HFFc6 (cell line): Measurements from ENCODE around the gene ZNHIT6. TPM values are rescaled to one million over a fixed set of nuclear protein-coding genes. Genes with fewer than 3 reads are reported as not detected.

ENCODE experiments used
- DNase-seq: peaks from one replicate; pipeline ENCODE4 v3.0.0-alpha.2; 2018
- H3K27ac Mint-ChIP-seq: 2 replicates; pipeline ENCODE4 v1.8.0; 2020; ENCODE audit warnings: mild to moderate bottlenecking, mixed read lengths
- H3K27me3 Mint-ChIP-seq: 2 replicates; pipeline ENCODE4 v1.8.0; 2021; ENCODE audit warnings: mild to moderate bottlenecking, moderate library complexity, mixed read lengths; ENCODE audit not compliant: insufficient read depth
- H3K36me3 Mint-ChIP-seq: 2 replicates; pipeline ENCODE4 v1.8.0; 2021; ENCODE audit warnings: low read depth, mixed read lengths
- H3K4me1 Mint-ChIP-seq: 2 replicates; pipeline ENCODE4 v1.8.0; 2020; ENCODE audit warnings: low read depth, mixed read lengths
- H3K4me3 Mint-ChIP-seq: 2 replicates; pipeline ENCODE4 v1.8.0; 2020; ENCODE audit warnings: mild to moderate bottlenecking, moderate library complexity, mixed read lengths
- H3K9me3 Mint-ChIP-seq: 2 replicates; pipeline ENCODE4 v1.8.0; 2020; ENCODE audit warnings: mild to moderate bottlenecking, mixed read lengths
- total RNA-seq, 6 experiments: library from RNA; stranded (reverse); fragmentation: NEBNext Ultra II Directional; extraction: Animal tissue kit (Norgen Biotek cat#: 25700); gene quantifications; 2 replicates in 1 of 6; 3 replicates in 5 of 6; pipeline ENCODE4 v1.2.3, GENCODE V29; 2021
- TF ChIP-seq, protein P1 (sequence below): fragments of 200-600 bp; sonication (generic); IDR thresholded peaks from 2 replicates; pipeline ENCODE4 v1.5.0; 2021; ENCODE audit warnings: antibody characterized with exemption, mild to moderate bottlenecking

Gene ZNHIT6
- total RNA-seq, 6 experiments from 2014 or later: 21.5 to 25.9 (median 23.6) TPM

DNA sequence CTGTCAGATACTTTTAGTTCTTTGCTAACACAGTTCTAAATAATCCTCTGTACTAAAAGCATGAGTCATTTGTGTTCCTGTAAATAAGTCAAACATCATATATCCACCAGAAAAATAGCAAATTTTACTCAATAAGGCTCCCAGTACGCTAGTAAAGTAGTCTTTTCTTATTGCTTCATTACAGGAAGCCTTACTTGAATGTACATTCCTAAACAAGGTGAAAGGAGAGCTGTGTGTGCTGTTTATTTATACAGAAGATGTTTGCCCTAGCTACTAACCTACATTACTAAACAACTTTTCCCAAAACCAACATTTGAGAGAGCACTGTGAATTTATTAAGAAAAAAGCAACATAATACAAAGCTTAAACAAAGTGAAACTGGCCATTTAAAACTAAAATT is 52.0 kb downstream of the ZNHIT6 start:
- H3K9me3 Mint-ChIP-seq: no peaks in the 10 kb centered on the region
- DNase-seq: no peak
- TF ChIP-seq, protein P1, sequence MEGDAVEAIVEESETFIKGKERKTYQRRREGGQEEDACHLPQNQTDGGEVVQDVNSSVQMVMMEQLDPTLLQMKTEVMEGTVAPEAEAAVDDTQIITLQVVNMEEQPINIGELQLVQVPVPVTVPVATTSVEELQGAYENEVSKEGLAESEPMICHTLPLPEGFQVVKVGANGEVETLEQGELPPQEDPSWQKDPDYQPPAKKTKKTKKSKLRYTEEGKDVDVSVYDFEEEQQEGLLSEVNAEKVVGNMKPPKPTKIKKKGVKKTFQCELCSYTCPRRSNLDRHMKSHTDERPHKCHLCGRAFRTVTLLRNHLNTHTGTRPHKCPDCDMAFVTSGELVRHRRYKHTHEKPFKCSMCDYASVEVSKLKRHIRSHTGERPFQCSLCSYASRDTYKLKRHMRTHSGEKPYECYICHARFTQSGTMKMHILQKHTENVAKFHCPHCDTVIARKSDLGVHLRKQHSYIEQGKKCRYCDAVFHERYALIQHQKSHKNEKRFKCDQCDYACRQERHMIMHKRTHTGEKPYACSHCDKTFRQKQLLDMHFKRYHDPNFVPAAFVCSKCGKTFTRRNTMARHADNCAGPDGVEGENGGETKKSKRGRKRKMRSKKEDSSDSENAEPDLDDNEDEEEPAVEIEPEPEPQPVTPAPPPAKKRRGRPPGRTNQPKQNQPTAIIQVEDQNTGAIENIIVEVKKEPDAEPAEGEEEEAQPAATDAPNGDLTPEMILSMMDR: no peak
- peak overlapping the region; percentile 42 for H3K27ac Mint-ChIP-seq
- H3K4me1 Mint-ChIP-seq: peaks cover 63% of the 10 kb centered on the region
- no peaks in the 10 kb centered on the region for H3K27me3 Mint-ChIP-seq
- H3K36me3 Mint-ChIP-seq: peaks cover 30% of the 10 kb centered on the region
- H3K4me3 Mint-ChIP-seq: peak overlapping the region; percentile 52

DNA sequence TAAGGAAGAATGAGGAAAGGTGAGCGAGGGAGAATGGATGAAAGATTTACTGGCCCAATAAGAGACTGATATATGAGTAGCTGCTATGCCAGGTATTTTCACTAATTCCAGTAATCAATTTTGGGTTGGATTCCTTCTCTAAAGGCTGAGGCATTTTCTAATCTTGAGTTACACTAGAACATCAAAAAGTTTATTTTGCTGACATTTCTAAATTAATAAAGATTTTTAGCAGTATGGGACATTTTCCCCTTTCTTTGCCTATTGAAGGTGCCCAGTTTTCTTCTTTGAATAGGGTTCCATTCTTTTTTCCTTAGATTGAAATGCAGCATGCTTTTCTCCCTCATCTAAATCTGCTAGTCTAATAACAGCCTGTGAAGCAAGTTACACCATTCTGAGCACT is 52.9 kb downstream of the ZNHIT6 start:
- H3K4me1 Mint-ChIP-seq: peaks cover 57% of the 10 kb centered on the region
- TF ChIP-seq, protein P1: no peak
- DNase-seq: no peak
- no peaks in the 10 kb centered on the region for H3K27me3 Mint-ChIP-seq
- H3K9me3 Mint-ChIP-seq: no peaks in the 10 kb centered on the region
- H3K27ac Mint-ChIP-seq: peak overlapping the region; percentile 66
- H3K4me3 Mint-ChIP-seq: no peak overlapping the region
- H3K36me3 Mint-ChIP-seq: peaks cover 35% of the 10 kb centered on the region

DNA sequence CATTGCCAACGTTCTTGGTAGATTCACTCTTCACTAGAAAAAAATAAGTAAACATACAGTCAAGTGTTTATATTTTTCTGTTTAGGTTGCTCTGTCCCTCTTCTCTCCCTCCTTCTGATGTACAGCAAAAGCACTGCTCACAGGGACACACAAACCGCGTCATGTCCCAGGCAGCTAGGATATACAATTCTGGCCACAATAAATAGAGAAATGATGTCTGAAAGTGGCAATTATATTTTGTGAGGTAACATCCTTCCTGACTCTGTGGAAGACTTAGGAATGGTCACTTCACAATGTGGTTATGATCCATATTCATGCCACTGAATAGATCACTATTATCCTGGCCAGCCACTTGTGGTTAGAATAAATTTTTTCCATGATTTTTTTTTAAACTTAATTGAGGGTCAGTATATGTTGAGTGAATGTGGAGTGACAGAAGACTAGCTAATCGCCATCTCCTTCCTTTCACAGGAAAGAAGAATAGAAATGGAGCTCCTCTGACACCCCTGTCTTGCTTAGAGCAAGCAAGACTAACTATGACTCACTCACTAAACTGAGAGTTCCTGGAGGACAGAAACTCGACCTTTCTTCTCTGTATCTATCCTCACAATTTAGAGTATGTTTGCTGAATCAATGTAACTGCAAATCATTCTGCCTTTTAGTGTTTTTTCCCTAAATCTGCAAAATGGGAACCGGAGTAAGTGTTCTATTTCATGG is 54.0 kb downstream of the ZNHIT6 start:
- peak; percentile 50 for DNase-seq
- Mint-ChIP-seq H3K4me1 (peaks cover 47% of the 10 kb centered on the region), H3K4me3 (no peak overlapping the region), H3K36me3 (peaks cover 44% of the 10 kb centered on the region), H3K27me3 (no peaks in the 10 kb centered on the region), H3K9me3 (peaks cover 1% of the 10 kb centered on the region; the same call in 1 of the 2 replicates), H3K27ac (peak overlapping the region; percentile 66)
- TF ChIP-seq, protein P1: no peak

DNA sequence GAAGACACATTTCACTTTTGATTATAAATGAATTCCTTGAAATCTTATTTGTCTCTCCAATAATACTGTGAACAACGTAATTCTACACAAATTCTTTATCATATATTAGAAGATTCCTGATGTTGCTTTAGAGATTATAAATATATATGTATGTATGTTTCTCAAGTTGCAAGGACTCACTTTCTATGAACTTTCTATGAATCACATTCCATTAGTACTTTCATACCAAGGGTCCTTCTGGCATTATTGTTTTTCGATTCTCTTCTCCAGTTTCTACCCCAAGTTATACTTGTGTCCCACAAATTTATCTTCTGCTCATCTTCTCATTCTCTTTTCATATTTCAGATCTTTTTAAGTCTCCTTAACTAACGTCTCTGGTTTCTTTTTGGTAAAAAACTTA is 55.9 kb downstream of the ZNHIT6 start:
- H3K36me3 Mint-ChIP-seq: peaks cover 63% of the 10 kb centered on the region

DNA sequence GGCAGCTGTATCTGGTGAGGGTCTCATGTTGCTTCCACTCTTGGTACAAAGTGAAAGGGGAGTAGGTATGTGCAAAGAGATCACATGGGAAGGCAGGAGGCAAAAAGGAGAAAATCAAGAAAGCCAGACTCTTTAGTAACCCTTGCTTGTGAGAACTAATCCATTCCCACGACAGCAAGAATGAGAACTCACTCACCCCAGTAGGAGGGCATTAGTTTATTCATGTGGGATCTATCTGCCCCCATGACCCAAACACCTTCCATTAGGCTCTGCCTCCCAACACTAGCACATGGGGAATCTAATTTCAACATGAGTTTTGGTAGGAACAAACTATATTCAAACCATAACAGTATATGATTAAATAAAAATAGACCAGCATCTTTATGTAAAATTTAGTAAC is 57.6 kb downstream of the ZNHIT6 start:
- DNase-seq: no peak
- TF ChIP-seq, protein P1: no peak
- H3K27ac Mint-ChIP-seq: no peak overlapping the region
- H3K36me3 Mint-ChIP-seq: peaks cover 56% of the 10 kb centered on the region
- peaks cover 25% of the 10 kb centered on the region for H3K4me1 Mint-ChIP-seq
- no peaks in the 10 kb centered on the region for H3K27me3 Mint-ChIP-seq
- H3K9me3 Mint-ChIP-seq: peaks cover 14% of the 10 kb centered on the region
- no peak overlapping the region for H3K4me3 Mint-ChIP-seq

More for the DNA sequence above, 55.9 kb downstream of the ZNHIT6 start:
- no peak overlapping the region for H3K27ac Mint-ChIP-seq
- H3K9me3 Mint-ChIP-seq: peaks cover 14% of the 10 kb centered on the region
- no peak overlapping the region for H3K4me3 Mint-ChIP-seq
- TF ChIP-seq, protein P1: no peak
- no peaks in the 10 kb centered on the region for H3K27me3 Mint-ChIP-seq
- H3K4me1 Mint-ChIP-seq: peaks cover 42% of the 10 kb centered on the region
- DNase-seq: no peak
